NCI-H1105 treated with DMSO at 0.1 percent for 48 hours (cell line): ENCODE data around the gene CPEB3.

ENCODE experiments used
- DNase-seq: peaks from one replicate; lab custom pipeline; 2025; lab: John Stamatoyannopoulos, UW

CPEB3 gene

DNA sequence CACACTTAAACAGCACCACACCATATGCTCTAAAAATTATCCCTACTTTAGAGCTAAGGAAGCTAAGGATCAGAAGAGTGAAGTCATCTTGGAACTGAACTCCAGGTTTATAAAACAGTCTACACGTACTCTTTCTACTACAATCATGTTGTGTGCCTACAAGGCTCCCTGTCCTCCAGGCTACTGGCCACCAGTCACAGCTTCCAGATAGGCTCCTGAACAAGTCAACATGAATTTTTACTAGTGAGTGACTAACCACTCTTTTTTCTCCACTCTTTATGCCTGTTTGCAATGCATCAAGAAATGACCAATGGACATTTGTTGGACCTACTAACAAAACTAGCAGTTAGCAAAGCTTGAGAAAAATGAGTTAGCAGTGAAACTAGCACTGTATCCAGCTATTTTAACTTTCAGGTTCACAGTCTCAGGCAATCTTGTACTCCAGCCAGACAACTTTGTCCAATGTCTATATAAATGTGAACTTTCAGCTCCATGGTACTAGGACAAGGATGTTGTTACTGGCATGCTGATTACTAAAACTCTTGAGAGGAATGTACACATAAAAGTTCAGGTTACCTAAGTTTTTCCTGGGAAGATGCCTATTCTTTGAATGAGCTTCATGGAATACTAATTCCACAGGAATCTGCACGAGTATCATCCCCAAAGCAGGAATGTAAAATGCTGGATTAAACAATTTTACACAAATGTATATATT lies 187.3 kb downstream of the CPEB3 start:
- no peak for DNase-seq

GRCh38 chr10:92102601-92103213 lies 188.2 kb downstream of the CPEB3 start:
- no peak for DNase-seq

DNA sequence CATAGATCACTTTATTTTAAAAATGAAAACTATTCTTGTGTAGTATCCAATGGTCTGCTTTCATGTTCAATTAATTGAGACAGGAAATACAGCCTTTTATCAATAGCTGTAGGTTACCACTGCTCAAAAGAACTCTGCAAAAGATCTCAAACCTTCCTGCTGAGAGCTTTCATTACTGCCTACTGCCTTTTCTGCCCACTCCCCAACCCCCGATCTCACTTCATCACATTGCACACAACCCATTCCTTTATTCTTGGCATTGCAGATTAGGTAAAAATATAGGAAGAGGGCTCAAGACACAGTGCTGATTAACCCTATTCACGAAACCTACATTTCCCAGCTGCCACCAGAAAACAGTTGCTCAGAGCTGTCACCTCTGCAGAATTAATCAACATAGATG lies 195.9 kb downstream of the CPEB3 start:
- DNase-seq = no peak

GRCh38 chr10:92091965-92092364 lies 198.9 kb downstream of the CPEB3 start:
- no peak for DNase-seq

DNA sequence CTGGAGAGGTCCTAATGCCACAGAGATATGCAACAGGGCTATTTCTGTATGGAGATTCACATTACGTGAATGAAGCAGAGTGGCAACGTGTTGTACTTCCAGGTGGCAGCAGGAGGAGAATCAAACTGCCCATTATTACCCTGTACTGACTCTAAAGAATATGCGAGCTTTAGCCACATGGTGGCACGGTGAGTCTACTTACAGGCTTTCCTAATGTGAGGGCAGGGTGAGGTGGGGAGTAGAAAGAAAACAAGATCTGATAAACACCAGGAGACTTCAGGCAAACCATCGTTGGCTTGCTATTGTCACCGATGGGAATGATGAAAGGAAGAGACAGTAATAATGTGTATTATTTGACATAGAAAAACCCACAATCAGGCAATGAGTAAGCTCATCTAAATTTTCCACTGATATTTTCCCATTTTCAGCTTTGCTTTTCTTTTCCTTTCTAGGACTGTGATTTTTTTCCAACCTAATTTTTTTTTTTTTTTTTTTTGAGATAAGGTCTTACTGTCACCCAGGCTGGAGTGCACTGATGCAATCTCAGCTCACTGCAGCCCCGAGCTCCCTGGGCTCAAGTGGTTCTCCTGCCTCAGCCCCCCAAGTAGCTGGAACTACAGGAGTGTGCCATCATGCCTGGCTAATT lies 203.0 kb downstream of the CPEB3 start:
- peak; percentile 71 for DNase-seq

- DNase-seq = no peak
Measured at GRCh38 chr10:92082583-92083280, 208.1 kb downstream of the CPEB3 start.

DNA sequence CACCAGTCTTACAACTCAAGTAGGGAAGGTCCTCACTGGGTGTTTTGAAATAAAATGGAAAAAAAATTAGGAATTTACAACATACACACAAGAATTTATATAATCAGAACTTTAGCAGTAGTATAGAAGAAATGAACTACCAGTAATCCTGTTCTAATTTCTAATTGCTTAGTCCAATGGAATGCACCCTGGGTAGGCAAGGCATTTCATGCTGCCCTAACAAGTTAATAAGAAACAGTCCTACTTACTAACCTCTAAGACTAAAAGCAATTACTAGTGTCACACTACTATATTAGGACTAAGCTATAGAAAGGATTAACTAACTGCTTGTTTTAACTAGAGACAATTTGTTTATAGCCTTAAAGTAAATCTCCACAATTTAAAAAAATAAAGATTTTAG lies 209.2 kb downstream of the CPEB3 start:
- DNase-seq = no peak

DNA sequence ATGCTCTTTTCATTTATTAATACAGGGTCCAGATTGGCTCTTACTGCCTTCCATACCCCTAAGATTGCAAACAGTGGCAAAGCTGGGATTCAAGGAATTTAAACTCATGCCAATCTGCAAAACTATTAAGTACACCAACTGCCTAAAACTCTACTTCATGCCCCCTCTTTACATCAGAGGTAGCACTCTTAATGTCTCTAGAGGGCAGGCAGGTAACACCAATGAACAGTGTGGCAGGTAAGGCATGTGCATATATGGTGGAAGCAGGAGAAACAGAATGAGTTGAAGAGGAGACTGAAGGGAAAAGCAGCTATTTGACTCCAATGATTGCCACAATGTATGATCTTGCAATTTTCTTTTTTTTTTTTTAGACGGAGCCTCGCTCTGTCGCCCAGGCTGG lies 210.6 kb downstream of the CPEB3 start:
- DNase-seq = no peak

DNA sequence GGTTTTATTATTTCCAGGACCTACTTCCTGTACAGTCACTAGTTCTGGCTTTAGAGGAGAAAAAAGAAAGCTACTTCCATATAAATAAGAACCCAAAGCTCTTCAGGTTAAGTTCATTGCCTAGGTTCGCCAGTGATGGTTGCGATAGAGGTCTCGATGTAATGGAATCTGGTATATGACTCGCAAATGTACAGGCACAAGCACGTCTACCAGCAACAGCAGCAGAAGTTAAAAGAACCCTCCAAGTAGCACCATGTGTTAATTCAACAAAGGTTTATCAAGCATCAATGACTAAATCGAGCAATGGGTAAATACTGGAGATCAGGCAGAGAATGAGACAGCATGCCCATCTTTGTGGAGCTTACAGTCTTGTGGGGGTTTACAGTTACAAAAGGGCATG lies 211.9 kb downstream of the CPEB3 start:
- DNase-seq = no peak

- no peak for DNase-seq
Measured at GRCh38 chr10:92076722-92077121, 214.2 kb downstream of the CPEB3 start.

- no peak for DNase-seq
Measured at GRCh38 chr10:92075829-92076228, 215.0 kb downstream of the CPEB3 start.

GRCh38 chr10:92074126-92074887 lies 216.6 kb downstream of the CPEB3 start:
- DNase-seq = no peak

DNA sequence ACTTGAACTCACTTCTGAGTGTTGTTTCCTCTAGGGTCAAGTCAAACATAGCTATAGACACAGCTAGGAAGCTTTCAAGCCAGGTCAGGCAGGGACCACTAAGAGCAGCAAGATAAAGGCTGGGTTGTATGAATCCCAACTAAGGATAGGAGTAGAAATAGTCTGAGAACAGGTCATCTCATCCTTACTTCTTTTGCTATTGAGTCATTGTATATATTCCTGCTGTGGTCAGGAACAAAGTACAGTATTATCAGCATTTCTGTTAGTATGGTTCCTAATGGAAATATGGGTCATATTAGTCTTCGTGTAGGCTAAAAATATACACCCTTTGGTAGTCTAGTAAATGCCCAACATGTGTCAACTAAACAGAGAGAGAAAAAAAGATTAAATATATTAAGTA lies 222.0 kb downstream of the CPEB3 start:
- no peak for DNase-seq

- DNase-seq = no peak
Measured at GRCh38 chr10:92066386-92066785, 224.5 kb downstream of the CPEB3 start.

- DNase-seq = no peak
Measured at GRCh38 chr10:92064506-92064905, 226.4 kb downstream of the CPEB3 start.

DNA sequence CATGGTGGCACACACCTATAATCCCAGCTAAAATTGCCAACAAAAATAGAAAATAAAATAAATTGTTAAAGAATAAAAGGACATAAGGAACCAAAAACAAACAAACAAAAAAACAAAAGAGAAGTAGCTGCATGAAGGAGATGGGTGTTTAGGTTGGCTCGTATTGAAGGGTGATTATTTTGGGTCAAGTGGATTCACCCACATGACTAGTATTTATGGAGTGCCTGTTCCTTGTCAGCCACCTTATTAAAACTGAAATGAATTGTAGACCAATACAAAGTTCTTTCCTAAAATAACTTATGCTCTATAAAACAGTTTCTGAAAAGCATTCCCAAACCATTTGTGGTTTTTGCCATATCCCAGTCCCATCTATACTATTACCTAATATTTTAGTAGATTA lies 228.6 kb downstream of the CPEB3 start:
- DNase-seq = no peak

GRCh38 chr10:92054807-92055206 lies 236.1 kb downstream of the CPEB3 start:
- DNase-seq = no peak

DNA sequence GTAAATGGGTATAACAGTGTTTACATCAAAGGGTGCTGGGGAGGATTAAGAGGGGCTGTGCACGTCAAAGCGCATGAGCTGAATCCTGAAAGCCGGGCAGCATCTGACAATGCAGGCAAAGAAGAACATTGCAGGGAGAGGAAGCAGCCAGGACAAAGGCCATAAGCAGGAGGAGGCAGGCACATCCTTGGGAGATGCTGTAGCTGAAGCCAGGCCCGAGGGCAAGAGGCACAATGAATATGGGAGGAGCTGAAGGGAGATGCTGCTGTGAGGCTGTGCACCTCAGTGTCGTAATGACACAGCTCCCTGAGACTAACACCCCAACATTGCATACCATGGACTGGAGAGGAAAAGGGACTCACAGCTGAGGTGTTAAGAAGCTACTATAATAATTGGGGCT lies 238.1 kb downstream of the CPEB3 start:
- no peak for DNase-seq

DNA sequence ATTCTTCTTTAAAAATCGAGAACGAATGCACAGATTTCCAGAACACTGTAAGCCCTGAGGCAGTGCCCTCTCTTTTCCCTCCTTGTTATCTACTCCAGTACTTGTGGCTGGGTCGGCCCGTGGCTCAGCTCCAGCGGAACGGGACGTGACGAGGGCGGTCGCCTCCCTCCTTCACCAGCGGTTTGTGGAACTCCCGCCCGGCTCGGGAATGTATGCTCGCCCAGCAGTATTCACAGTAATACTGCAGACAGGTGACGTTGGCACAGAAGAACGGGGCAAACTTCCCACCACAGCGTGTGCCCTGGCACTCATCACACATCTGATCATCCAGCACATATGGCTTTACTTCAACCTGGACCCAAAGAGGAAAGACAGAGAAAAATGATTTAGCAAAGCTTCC lies 238.8 kb downstream of the CPEB3 start:
- no peak for DNase-seq

GRCh38 chr10:92047215-92047614 lies 243.7 kb downstream of the CPEB3 start:
- DNase-seq = no peak

GRCh38 chr10:92045641-92046106 lies 245.2 kb downstream of the CPEB3 start:
- no peak for DNase-seq

DNA sequence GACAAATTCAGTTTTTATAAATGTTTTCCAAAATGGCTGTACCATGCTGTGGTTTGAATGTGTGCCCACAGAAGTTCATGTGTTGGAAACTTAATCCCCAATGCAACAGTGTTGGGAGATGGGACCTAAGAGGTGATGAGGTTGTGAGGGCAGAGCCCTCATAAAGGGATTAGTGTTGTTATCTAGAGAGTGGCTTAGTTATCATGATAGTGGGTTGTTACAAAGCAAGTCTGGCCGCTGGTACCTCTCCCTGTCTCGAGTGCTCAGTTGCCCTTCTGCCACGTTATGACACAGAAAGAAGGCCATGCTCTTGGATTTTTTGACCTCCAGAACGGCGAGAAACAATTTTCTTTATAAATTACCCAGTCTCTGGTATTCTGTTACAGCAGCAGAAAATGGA lies 248.3 kb downstream of the CPEB3 start:
- DNase-seq = no peak
